Subcutaneous abdominal adipose tissue (tissue), 5 donors: Measurements from ENCODE around the gene ZFYVE26.

Experiments used
- H3K27ac ChIP-seq: one replicate; pipeline ENCODE4 v1.7.0; 2013; ENCODE audit warnings: low read depth, mild to moderate bottlenecking, inconsistent platforms, low read length, moderate library complexity
- H3K27me3 ChIP-seq, 5 donors: one replicate each; pipeline ENCODE4 v1.7.0; 2013; ENCODE audit warnings: low read length in 5 of 5, inconsistent platforms in 1 of 5; ENCODE audit not compliant: control insufficient read depth in 5 of 5, insufficient read depth in 4 of 5
- H3K36me3 ChIP-seq, 5 donors: one replicate each; pipeline ENCODE4 v1.7.0; 2013; ENCODE audit warnings: low read length in 5 of 5; ENCODE audit not compliant: control insufficient read depth in 5 of 5, insufficient read depth in 5 of 5
- H3K4me1 ChIP-seq, 5 donors: one replicate each; pipeline ENCODE4 v1.7.0; 2013; ENCODE audit warnings: low read length in 5 of 5, mild to moderate bottlenecking in 3 of 5, moderate library complexity in 1 of 5; ENCODE audit not compliant: control insufficient read depth in 5 of 5, insufficient read depth in 5 of 5
- H3K4me3 ChIP-seq, 5 donors: one replicate each; pipeline ENCODE4 v1.7.0; 2013; ENCODE audit warnings: low read length in 5 of 5, low read depth in 1 of 5
- H3K9ac ChIP-seq, 5 donors: one replicate each; pipeline ENCODE4 v1.7.0; 2013; ENCODE audit warnings: low read length in 5 of 5, mild to moderate bottlenecking in 4 of 5, moderate library complexity in 3 of 5
- H3K9me3 ChIP-seq, 5 donors: one replicate each; pipeline ENCODE4 v1.7.0; 2013; ENCODE audit warnings: low read length in 5 of 5; ENCODE audit not compliant: control insufficient read depth in 5 of 5
- donor health status: healthy.
- donor health status: healthy.
- donor health status: healthy.
- donor health status: healthy.
- donor health status: healthy.

The ZFYVE26 gene

DNA sequence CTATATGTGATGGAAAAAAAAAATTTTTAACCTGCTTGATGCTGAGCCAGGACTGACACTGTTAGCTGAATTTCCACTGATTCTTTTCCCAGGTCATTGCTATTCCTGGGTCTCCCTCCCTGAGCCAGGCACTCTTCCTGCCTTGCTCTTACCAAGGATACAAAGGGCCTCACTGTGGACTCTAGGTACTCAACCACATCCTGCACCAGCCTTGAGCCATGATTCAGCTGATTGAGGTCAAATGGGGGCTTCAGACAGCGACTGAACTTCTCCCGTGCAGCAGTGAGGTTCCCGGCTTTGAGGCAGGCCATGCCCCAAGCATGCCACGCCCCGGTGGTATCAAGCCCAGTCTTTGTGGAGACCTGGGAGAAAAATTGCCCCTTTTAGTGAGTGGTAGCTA is 54.3 kb downstream of the ZFYVE26 start:
- Histone ChIP-seq H3K27me3 (no peaks in the 10 kb centered on the region), H3K4me3 (no peak overlapping the region), H3K36me3 (peaks cover 31 to 76% (median 64%) of the 10 kb centered on the region in 5 donors), H3K27ac (no peak overlapping the region), H3K9me3 (no peaks in the 10 kb centered on the region), H3K4me1 (peaks cover 0 to 12% (median 8%) of the 10 kb centered on the region in 5 donors), H3K9ac (no peak overlapping the region)

DNA sequence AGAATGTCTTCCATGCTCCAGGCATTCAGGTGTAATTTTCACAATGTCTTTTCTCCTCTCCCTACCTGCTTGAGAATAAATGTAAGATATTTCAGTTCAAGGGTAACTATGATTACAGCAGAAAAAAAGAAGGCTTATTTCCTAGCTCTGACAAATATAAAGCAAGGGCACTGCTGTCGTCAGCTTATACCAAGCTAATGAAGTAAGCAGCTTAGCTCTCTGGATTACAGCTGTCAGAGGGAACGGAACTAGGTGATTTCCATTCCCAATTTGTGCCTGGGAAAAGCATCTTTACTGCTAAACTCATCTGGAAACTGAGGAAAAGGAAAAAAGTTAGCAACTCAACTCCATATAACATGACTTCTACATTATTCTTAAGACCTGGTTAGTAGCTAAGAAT is 56.5 kb downstream of the ZFYVE26 start:
- peaks cover 0 to 5% (median 0%) of the 10 kb centered on the region in 5 donors for H3K4me1 ChIP-seq
- H3K36me3 ChIP-seq: peaks cover 26 to 73% (median 57%) of the 10 kb centered on the region in 5 donors
- H3K27ac ChIP-seq: no peak overlapping the region

DNA sequence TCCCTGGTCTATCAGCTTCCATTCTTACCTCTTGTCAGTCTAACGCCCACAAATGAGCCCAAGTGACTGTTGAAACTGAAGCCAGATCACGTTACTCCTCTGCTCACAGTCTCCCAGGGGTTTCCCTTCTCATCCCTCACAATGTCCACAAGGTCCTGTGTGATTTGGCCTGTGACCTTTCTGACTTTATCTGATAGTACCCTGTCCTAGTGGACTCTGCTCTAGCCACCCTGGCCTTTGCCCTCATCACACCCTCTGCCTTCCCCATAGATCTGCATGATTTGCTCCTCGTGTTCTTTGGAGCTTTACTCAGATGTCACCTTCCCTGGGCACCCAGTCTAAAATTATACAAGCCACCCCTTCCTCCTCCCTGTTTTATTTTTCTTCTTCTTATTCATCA is 59.2 kb downstream of the ZFYVE26 start:
- Histone ChIP-seq H3K9me3 (no peaks in the 10 kb centered on the region), H3K9ac (no peak overlapping the region), H3K4me3 (no peak overlapping the region), H3K27ac (no peak overlapping the region), H3K27me3 (no peaks in the 10 kb centered on the region), H3K36me3 (peaks cover 33 to 81% (median 65%) of the 10 kb centered on the region in 5 donors), H3K4me1 (no peaks in the 10 kb centered on the region)

More for the DNA sequence above, 56.5 kb downstream of the ZFYVE26 start:
- Histone ChIP-seq H3K4me3 (no peak overlapping the region), H3K9ac (no peak overlapping the region), H3K9me3 (no peaks in the 10 kb centered on the region), H3K27me3 (no peaks in the 10 kb centered on the region)

DNA sequence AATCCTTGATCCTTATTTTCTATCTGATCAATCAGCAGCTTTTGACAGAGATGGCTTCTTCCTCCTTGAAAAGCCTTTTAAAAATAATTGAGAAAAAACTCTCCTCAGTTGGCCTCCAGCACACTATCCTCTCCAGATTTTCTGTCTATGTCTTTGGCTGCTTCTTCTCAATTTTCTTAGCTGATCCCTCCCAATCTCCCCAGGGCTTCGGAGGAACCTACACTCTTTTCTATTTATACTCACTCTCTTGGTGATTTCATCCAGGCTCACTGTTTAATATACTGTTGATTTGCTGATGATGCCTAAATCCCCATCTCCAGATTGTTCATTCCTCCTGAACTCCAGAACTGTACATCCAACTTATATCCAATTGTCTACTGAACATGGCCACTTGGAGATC is 59.9 kb downstream of the ZFYVE26 start:
- H3K4me1 ChIP-seq: no peaks in the 10 kb centered on the region
- peaks cover 31 to 84% (median 68%) of the 10 kb centered on the region in 5 donors for H3K36me3 ChIP-seq
- H3K27me3 ChIP-seq: no peaks in the 10 kb centered on the region
- no peak overlapping the region for H3K4me3 ChIP-seq
- no peaks in the 10 kb centered on the region for H3K9me3 ChIP-seq
- H3K9ac ChIP-seq: no peak overlapping the region
- H3K27ac ChIP-seq: no peak overlapping the region

DNA sequence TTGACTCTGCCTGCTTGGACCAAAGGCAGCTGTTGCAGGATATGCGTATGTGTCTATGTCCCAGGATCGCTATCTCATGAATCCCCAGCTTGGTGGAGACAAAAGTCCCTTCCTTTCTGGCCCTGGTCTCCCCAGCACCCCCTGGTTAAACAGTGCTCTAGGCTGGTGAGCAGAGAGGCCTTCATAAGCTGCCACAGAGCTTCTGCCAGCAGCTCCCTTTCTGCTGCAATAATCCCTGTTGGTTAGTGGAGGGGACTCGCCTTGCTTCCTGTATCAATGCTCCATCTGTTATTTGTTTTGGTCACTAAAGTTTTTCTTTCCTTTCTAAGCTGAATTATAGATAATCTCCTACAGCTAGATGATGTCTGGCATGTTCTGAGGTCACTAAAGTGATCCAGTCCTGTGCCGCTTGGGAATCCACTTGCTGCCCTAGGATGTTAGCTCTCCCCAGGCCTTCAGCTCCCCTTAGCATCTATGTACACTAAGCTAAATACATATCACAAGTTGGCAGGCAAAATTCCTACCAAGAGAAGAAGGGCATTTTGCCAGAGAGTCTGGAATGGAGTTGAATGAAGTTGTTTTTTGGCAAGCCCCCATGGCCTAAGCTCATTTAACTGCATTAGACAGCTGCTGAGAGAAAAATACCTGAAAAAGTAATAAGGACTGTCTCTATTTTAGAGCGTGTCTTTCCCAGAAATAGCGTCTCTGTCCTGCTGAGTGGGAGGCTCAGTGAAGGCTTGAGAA is 66.9 kb downstream of the ZFYVE26 start:
- H3K9ac ChIP-seq: no peak overlapping the region
- H3K4me1 ChIP-seq: no peaks in the 10 kb centered on the region
- H3K27me3 ChIP-seq: no peaks in the 10 kb centered on the region
- H3K36me3 ChIP-seq: peaks cover 33 to 75% (median 70%) of the 10 kb centered on the region in 5 donors
- no peak overlapping the region for H3K4me3 ChIP-seq
- H3K27ac ChIP-seq: no peak overlapping the region
- no peaks in the 10 kb centered on the region for H3K9me3 ChIP-seq

DNA sequence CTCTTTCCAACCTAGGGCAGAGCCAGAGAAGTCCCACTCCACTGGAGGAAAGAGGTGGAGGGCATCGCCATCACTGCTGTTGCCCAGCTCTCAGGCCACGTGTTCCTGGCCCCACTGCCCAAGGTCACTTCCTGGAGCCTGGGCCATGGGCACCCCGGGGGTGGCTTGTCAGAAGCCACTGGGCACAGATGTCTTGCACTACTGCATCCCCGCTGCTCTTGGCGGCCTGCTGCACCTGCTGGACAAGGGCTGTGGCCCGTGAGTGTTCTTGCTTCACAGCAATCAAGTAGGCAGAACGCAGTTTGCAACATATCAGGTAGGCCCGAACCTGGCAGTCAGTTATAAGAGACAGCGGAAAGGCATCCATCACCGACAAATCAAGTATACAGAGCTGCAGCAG is 68.1 kb downstream of the ZFYVE26 start:
- Histone ChIP-seq H3K4me1 (no peaks in the 10 kb centered on the region), H3K27me3 (no peaks in the 10 kb centered on the region), H3K4me3 (no peak overlapping the region), H3K9ac (no peak overlapping the region), H3K36me3 (peaks cover 23 to 63% (median 58%) of the 10 kb centered on the region in 5 donors), H3K9me3 (no peaks in the 10 kb centered on the region), H3K27ac (no peak overlapping the region)

DNA sequence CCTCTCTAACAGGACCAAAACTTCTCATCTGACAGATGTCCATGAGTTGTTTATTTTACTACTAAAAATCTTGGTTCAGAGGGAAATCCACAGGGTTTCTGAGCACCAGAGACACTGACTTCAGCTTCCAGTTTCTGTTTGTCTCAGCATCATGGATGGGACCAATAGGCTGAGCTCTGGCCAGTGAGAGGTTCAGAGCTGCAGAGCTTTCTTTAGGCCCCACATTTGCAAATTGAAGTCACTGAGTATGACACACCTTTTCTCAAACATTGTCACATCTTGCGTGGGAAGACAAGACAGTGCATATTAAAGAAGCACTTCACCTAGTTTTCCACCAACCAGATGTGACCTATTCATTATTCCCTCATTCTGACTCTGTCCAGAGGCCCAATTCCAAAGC is 69.5 kb downstream of the ZFYVE26 start:
- H3K36me3 ChIP-seq: peaks cover 19 to 49% (median 44%) of the 10 kb centered on the region in 5 donors
- H3K4me3 ChIP-seq: no peak overlapping the region
- H3K4me1 ChIP-seq: no peaks in the 10 kb centered on the region
- no peak overlapping the region for H3K9ac ChIP-seq
- H3K27ac ChIP-seq: no peak overlapping the region
- no peaks in the 10 kb centered on the region for H3K27me3 ChIP-seq
- no peaks in the 10 kb centered on the region for H3K9me3 ChIP-seq

DNA sequence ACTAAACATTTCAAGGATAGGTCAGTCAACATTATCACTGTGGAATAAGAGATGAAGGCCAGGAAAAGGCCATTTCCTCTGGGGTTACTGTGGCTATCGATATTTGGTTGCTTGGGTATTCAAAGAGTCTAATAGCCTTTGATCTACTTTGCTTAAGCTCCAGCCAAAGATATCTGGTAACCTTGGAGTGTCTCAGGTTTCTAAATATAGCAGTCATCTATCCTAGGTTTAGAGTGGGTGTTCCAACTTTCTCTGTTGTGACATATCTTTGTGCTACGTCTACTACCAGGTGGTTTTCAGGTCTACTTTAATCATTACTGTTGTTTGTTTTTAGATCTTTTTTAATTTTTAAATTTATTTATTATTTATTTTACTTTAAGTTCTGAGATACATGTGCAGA is 72.3 kb downstream of the ZFYVE26 start:
- no peaks in the 10 kb centered on the region for H3K9me3 ChIP-seq
- no peak overlapping the region for H3K4me3 ChIP-seq
- H3K4me1 ChIP-seq: peaks cover 0 to under 1% (median 0%) of the 10 kb centered on the region in 5 donors
- peaks cover 11 to 21% (median 19%) of the 10 kb centered on the region in 5 donors for H3K36me3 ChIP-seq
- no peaks in the 10 kb centered on the region for H3K27me3 ChIP-seq
- H3K27ac ChIP-seq: no peak overlapping the region
- H3K9ac ChIP-seq: no peak overlapping the region

DNA sequence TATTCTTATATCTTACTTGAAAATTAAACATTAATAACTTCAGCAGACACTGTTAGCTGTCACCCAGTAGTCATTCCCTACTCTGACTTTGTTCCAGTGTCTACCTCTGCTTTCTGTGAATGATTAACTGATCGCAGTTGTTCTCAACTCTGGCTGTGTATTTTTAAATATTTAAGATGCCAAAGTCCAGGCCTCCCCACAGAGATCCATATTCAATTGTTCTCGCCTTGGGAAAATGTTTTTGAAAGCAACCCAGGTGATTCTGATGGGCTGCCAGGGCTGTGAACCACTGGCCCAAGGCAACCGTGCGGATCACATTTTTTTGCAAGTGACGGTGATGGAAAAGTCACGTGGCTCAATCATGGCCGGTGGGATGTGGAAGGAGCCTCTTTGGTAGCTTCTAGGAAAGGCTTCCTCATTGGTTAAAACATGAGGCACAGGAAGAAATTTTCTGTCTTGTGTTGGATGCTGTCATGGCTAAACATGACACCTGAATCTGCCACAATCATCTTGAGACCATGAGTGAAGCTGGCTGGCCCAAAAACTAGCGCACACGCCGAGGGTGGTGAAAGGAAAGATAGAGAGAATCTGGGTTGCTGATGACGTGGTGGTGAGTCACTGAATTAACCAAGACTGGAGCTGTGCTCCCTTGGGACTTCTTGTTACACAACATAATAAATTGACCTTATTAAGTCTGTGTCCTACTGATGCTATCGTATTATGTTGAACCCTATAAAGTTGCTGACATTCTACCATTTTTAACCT is 77.5 kb downstream of the ZFYVE26 start:
- Histone ChIP-seq H3K9ac (no peak overlapping the region), H3K27me3 (no peaks in the 10 kb centered on the region), H3K4me1 (peaks cover 0 to 18% (median 2%) of the 10 kb centered on the region in 5 donors), H3K4me3 (no peak overlapping the region), H3K9me3 (no peaks in the 10 kb centered on the region), H3K36me3 (no peaks in the 10 kb centered on the region), H3K27ac (no peak overlapping the region)

DNA sequence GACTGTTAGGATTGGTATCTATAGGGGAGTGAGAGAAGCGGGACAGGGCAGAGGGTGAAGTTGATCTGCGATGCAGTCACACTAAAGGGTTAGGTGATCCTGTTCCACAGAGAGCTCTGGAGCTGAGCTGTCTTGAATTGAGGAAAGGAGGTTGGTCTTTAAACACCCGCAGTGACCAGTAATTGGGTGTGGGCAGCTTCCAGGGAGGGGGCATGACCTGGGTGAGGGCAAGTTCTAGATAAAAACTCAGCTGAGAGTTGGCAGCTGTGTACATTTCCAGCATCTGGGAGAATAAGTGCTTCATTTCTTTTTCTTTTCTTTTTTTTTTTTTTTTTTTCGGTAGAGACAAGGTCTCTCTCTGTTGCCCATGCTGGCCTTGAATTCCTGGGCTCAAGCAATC is 79.6 kb downstream of the ZFYVE26 start:
- Histone ChIP-seq H3K27me3 (no peaks in the 10 kb centered on the region), H3K27ac (no peak overlapping the region), H3K9ac (no peak overlapping the region), H3K4me3 (no peak overlapping the region), H3K36me3 (no peaks in the 10 kb centered on the region), H3K4me1 (peaks cover 0 to 18% (median 2%) of the 10 kb centered on the region in 5 donors), H3K9me3 (no peaks in the 10 kb centered on the region)
